ENCODE data around the gene MSTO1.
"Not testable (repeated sequence)": the region's sequence is repeated elsewhere in the genome, so short reads cannot be mapped to it uniquely, and the experiment has no call there.

The MSTO1 gene

DNA sequence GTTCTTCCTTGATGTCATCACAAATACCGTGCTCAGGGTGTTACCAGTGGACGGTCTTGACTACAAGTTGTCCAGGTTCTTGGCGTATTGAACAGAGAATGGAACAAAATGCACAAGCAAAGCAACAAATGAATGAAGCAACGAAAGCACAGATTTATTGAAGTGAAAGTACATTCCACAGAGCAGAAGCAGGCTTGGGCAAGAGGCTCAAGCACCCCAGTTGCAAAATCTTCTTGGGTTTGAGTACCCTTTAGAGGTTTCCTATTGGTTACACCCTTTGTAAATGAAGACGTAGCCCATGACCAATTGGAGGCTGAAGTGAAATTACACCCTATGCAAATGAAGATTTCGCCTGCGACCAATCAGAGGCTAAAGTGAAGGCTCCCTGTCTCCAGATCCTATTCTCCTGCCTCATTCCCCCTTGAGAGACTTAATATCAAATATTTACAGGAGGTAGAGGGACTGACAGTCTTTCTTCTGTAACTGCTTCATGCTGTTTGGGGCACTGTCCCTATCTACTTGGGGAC is 40.3 kb downstream of the MSTO1 start:
- TF ChIP-seq CTCF (IDR thresholded peaks at IDR 0.05): no peak
- no peaks in the 10 kb centered on the region for H3K36me3 Mint-ChIP-seq (ENCODE audit: low read depth)
- peaks cover 20% of the 10 kb centered on the region for H3K4me1 Mint-ChIP-seq

DNA sequence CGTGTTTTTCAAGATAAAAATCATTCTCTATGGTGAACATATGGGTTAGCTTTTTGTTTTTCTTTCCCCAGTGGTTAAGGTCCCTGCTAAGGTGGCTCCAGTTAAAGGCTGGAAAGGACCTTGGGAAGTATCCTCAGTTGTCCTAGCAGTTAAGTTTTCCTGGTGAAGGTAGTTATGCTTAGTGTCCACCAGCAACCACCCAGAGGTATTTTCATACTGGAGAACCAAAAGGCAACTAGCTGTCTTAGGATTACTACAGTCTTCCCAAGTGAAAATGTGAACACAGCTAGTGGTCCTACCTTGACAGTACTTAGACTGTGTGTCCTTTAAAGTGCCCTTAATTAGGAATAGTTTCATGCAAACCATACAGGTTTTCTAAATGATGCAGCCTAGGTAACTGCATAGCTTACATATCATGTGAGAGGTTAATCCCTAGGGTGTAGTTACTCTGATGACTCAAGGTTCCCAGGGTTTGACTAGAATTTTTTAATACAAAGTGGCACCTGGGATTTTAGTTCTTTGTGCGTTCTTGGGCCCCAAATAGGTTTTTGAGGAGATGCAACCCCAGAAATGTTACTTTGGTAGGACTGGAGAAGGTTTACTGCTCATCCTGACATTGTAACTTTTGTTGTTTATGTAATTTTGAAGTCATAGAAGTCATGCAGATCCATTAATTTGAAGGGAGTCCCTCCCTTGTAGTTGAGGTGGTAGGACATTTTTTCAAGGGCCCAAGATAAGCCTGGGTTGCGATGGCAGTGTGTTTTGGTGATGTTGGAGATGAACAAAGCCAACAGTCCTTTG is 42.0 kb downstream of the MSTO1 start:
- no peaks in the 10 kb centered on the region for H3K36me3 Mint-ChIP-seq (ENCODE audit: low read depth)
- H3K4me3 Mint-ChIP-seq: no peak overlapping the region
- peaks cover 8% of the 10 kb centered on the region for H3K9me3 Mint-ChIP-seq
- H3K27ac Mint-ChIP-seq: no peak overlapping the region
- H3K4me1 Mint-ChIP-seq: peaks cover 8% of the 10 kb centered on the region
- peaks cover 13% of the 10 kb centered on the region for H3K27me3 Mint-ChIP-seq (ENCODE audit: low read depth, poor library complexity)
- no peak for TF ChIP-seq CTCF (IDR thresholded peaks at IDR 0.05)
- no peak for DNase-seq

More for the DNA sequence above, 40.3 kb downstream of the MSTO1 start:
- Mint-ChIP-seq H3K27me3 (ENCODE audit: low read depth, poor library complexity) (peaks cover 9% of the 10 kb centered on the region), H3K27ac (no peak overlapping the region), H3K4me3 (no peak overlapping the region), H3K9me3 (peaks cover 8% of the 10 kb centered on the region)
- no peak for DNase-seq

- H3K27me3 Mint-ChIP-seq (ENCODE audit: low read depth, poor library complexity): peaks cover 9% of the 10 kb centered on the region
- no peak for TF ChIP-seq CTCF (IDR thresholded peaks at IDR 0.05)
- peaks cover 4% of the 10 kb centered on the region for H3K36me3 Mint-ChIP-seq (ENCODE audit: low read depth)
- H3K4me3 Mint-ChIP-seq: no peak overlapping the region
- peaks cover 8% of the 10 kb centered on the region for H3K9me3 Mint-ChIP-seq
- H3K4me1 Mint-ChIP-seq: peaks cover 13% of the 10 kb centered on the region
- no peak for DNase-seq
- H3K27ac Mint-ChIP-seq: no peak overlapping the region
Observed at GRCh38 chr1:155652951-155653350, 42.9 kb downstream of the MSTO1 start.

DNA sequence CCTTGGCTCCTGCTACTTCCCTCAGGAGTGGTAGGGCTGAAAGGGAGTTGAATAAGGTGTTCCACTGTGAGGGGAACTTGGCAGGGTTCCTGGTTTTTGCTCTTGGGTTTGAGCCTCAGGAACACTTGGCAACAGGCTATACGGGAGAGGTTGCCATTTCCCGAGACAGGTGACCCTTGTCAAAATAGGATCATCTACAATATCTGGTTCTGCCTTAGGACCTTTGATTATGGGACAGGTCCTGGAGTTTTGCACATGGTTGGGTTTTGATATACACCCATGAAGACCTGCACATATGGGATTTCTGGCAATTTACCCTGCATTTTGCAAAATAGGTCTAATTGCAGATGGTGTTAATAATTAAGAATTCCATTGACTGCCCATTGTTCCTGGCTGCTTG is 47.4 kb downstream of the MSTO1 start:
- peaks cover 49% of the 10 kb centered on the region for H3K36me3 Mint-ChIP-seq (ENCODE audit: low read depth)
- DNase-seq: no peak
- peaks cover 17% of the 10 kb centered on the region for H3K4me1 Mint-ChIP-seq
- H3K27me3 Mint-ChIP-seq (ENCODE audit: low read depth, poor library complexity): peaks cover 6% of the 10 kb centered on the region
- TF ChIP-seq CTCF (IDR thresholded peaks at IDR 0.05): no peak
- H3K27ac Mint-ChIP-seq: peak overlapping the region; percentile 79
- no peaks in the 10 kb centered on the region for H3K9me3 Mint-ChIP-seq
- H3K4me3 Mint-ChIP-seq: no peak overlapping the region

- H3K4me1 Mint-ChIP-seq: peaks cover 17% of the 10 kb centered on the region
- not testable (repeated sequence) for H3K27me3 Mint-ChIP-seq (ENCODE audit: low read depth, poor library complexity); DNase-seq; H3K9me3 Mint-ChIP-seq; H3K27ac Mint-ChIP-seq; H3K4me3 Mint-ChIP-seq
- peaks cover 82% of the 10 kb centered on the region for H3K36me3 Mint-ChIP-seq (ENCODE audit: low read depth)
Observed at GRCh38 chr1:155661239-155661638, 51.2 kb downstream of the MSTO1 start.
